ENCODE data around the gene AIFM1. TPM values are rescaled to one million over a fixed set of nuclear protein-coding genes. Genes with fewer than 3 reads are reported as not detected.
A peak's percentile ranks its signal among the peaks of the same experiment; 100 is the strongest.

Gene AIFM1
- total RNA-seq, 4 donors from 2014 or later = 15.9 to 23.4 (median 21.6) TPM

GRCh38 chrX:130111220-130112154, 54.2 kb downstream of the AIFM1 start:
- H3K27ac ChIP-seq (replicated peaks in 1 of 4) = peak overlapping the region; percentile 82 to 89 (median 84)
- intact Hi-C loops (cut with DNase I) = no loop called here
- H3K4me1 ChIP-seq = peaks cover 0 to 20% (median 17%) of the 10 kb centered on the region in 4 donors
- WGBS = 62% methylated on average over 39 of the region's 43 CpGs
- DNase-seq (ENCODE audit: extremely low spot score) = no peak
- H3K27me3 ChIP-seq = no peaks in the 10 kb centered on the region
- H3K36me3 ChIP-seq = no peaks in the 10 kb centered on the region
- H3K9me3 ChIP-seq = no peaks in the 10 kb centered on the region
- peak overlapping the region; percentile 63 to 75 (median 69) for H3K4me3 ChIP-seq
- TF ChIP-seq POLR2A (IDR thresholded peaks at IDR 0.05; ENCODE audit: low read depth) (no peak), POLR2AphosphoS5 (IDR thresholded peaks at IDR 0.05) (no peak), EP300 (IDR thresholded peaks at IDR 0.05) (no peak), CTCF (IDR thresholded peaks at IDR 0.05) (no peak)

- Histone ChIP-seq H3K27ac (replicated peaks in 1 of 4) (peak within 1 kb of the TSS; percentile 82 to 89 (median 84)), H3K9me3 (no peaks in the 10 kb centered on the region), H3K4me1 (peaks cover 0 to 28% (median 17%) of the 10 kb centered on the region in 4 donors), H3K27me3 (no peaks in the 10 kb centered on the region), H3K36me3 (no peaks in the 10 kb centered on the region), H3K4me3 (peak within 1 kb of the TSS; percentile 63 to 75 (median 69))
- TF ChIP-seq EP300 (IDR thresholded peaks at IDR 0.05) = no peak
- peak in 1 of 2 donors; percentile 8 for TF ChIP-seq POLR2AphosphoS5 (IDR thresholded peaks at IDR 0.05)
- WGBS = 32% methylated on average over 16 of the region's 123 CpGs
- intact Hi-C loops (cut with DNase I) = no loop called here
- no peak for DNase-seq (ENCODE audit: extremely low spot score)
Measured at GRCh38 chrX:130110379-130111219, 55.0 kb downstream of the AIFM1 start, which contains the start of gene ELF4. ELF4 (minus strand) TSS chrX:130110497; CDS start chrX:130081330, 29,167 bp downstream.

GRCh38 chrX:130109429-130110378, 55.9 kb downstream of the AIFM1 start:
- Histone ChIP-seq H3K9me3 (no peaks in the 10 kb centered on the region), H3K4me1 (peaks cover 2 to 28% (median 22%) of the 10 kb centered on the region in 4 donors), H3K27me3 (no peaks in the 10 kb centered on the region), H3K27ac (replicated peaks in 1 of 4) (peak overlapping the region; percentile 82 to 89 (median 84)), H3K36me3 (no peaks in the 10 kb centered on the region), H3K4me3 (peak overlapping the region; percentile 63 to 75 (median 69))
- 62% methylated on average over 44 of the region's 81 CpGs for WGBS
- no peak for DNase-seq (ENCODE audit: extremely low spot score)
- TF ChIP-seq EP300 (IDR thresholded peaks at IDR 0.05) (no peak), POLR2A (IDR thresholded peaks at IDR 0.05; ENCODE audit: low read depth) (no peak), POLR2AphosphoS5 (IDR thresholded peaks at IDR 0.05) (no peak), CTCF (IDR thresholded peaks at IDR 0.05) (no peak)
- intact Hi-C loops (cut with DNase I) = no loop called here

- intact Hi-C loops (cut with DNase I) = no loop called here
- H3K4me1 ChIP-seq = peaks cover 3 to 28% (median 24%) of the 10 kb centered on the region in 4 donors
- 55% methylated on average over 3 of the region's 9 CpGs for WGBS
- TF ChIP-seq CTCF (IDR thresholded peaks at IDR 0.05) = no peak
- TF ChIP-seq POLR2A (IDR thresholded peaks at IDR 0.05; ENCODE audit: low read depth) = no peak
- TF ChIP-seq POLR2AphosphoS5 (IDR thresholded peaks at IDR 0.05) = no peak
- no peak for TF ChIP-seq EP300 (IDR thresholded peaks at IDR 0.05)
- peak overlapping the region; percentile 82 to 89 (median 84) for H3K27ac ChIP-seq (replicated peaks in 1 of 4)
- no peaks in the 10 kb centered on the region for H3K9me3 ChIP-seq
- H3K27me3 ChIP-seq = no peaks in the 10 kb centered on the region
- DNase-seq (ENCODE audit: extremely low spot score) = no peak
- peak overlapping the region; percentile 63 to 75 (median 69) for H3K4me3 ChIP-seq
- no peaks in the 10 kb centered on the region for H3K36me3 ChIP-seq
Measured at GRCh38 chrX:130108647-130109428, 56.8 kb downstream of the AIFM1 start.
